Measurements from ENCODE around the gene ARGLU1.

The ARGLU1 gene

GRCh38 chr13:106530171-106530851, 37.6 kb downstream of the ARGLU1 start:
- H3K27me3 Mint-ChIP-seq = peaks cover 21% of the 10 kb centered on the region
- DNase-seq (ENCODE audit: low spot score in 2 of 2) (no peak), ATAC-seq (ENCODE audit: low read depth) (no peak)
- no peaks in the 10 kb centered on the region for H3K36me3 Mint-ChIP-seq
- no peak overlapping the region for H3K4me3 Mint-ChIP-seq
- H3K27ac Mint-ChIP-seq = no peak overlapping the region
- peaks cover 7% of the 10 kb centered on the region for H3K4me1 Mint-ChIP-seq
- H3K9me3 Mint-ChIP-seq = no peaks in the 10 kb centered on the region

GRCh38 chr13:106529415-106530170, 38.3 kb downstream of the ARGLU1 start:
- Mint-ChIP-seq H3K4me1 (peaks cover 7% of the 10 kb centered on the region), H3K27me3 (peaks cover 23% of the 10 kb centered on the region), H3K4me3 (no peak overlapping the region), H3K27ac (no peak overlapping the region), H3K9me3 (no peaks in the 10 kb centered on the region), H3K36me3 (no peaks in the 10 kb centered on the region)
- DNase-seq (ENCODE audit: low spot score in 2 of 2) = no peak
- ATAC-seq (ENCODE audit: low read depth) = no peak

- no peak for DNase-seq (ENCODE audit: low spot score in 2 of 2)
- Mint-ChIP-seq H3K27me3 (peaks cover 24% of the 10 kb centered on the region), H3K4me1 (peaks cover 5% of the 10 kb centered on the region), H3K9me3 (no peaks in the 10 kb centered on the region), H3K27ac (no peak overlapping the region), H3K36me3 (no peaks in the 10 kb centered on the region), H3K4me3 (no peak overlapping the region)
- no peak for ATAC-seq (ENCODE audit: low read depth)
These were observed 39.1 kb downstream of the ARGLU1 start for GRCh38 chr13:106528718-106529414.

- H3K4me3 Mint-ChIP-seq = no peak overlapping the region
- ATAC-seq (ENCODE audit: low read depth) = no peak
- H3K27me3 Mint-ChIP-seq = peaks cover 20% of the 10 kb centered on the region
- DNase-seq (ENCODE audit: low spot score in 2 of 2) = no peak
- no peak overlapping the region for H3K27ac Mint-ChIP-seq
- no peaks in the 10 kb centered on the region for H3K36me3 Mint-ChIP-seq
- no peaks in the 10 kb centered on the region for H3K9me3 Mint-ChIP-seq
- no peaks in the 10 kb centered on the region for H3K4me1 Mint-ChIP-seq
These were observed 40.1 kb downstream of the ARGLU1 start for GRCh38 chr13:106527826-106528225.

GRCh38 chr13:106527445-106527801, 40.5 kb downstream of the ARGLU1 start:
- H3K36me3 Mint-ChIP-seq = no peaks in the 10 kb centered on the region
- no peaks in the 10 kb centered on the region for H3K4me1 Mint-ChIP-seq
- no peak for DNase-seq (ENCODE audit: low spot score in 2 of 2)
- no peaks in the 10 kb centered on the region for H3K9me3 Mint-ChIP-seq
- no peak overlapping the region for H3K4me3 Mint-ChIP-seq
- H3K27me3 Mint-ChIP-seq = peaks cover 18% of the 10 kb centered on the region
- ATAC-seq (ENCODE audit: low read depth) = no peak
- no peak overlapping the region for H3K27ac Mint-ChIP-seq

- peaks cover 20% of the 10 kb centered on the region for H3K27me3 Mint-ChIP-seq
- DNase-seq (ENCODE audit: low spot score in 2 of 2) (no peak), ATAC-seq (ENCODE audit: low read depth) (no peak)
- H3K9me3 Mint-ChIP-seq = no peaks in the 10 kb centered on the region
- no peaks in the 10 kb centered on the region for H3K36me3 Mint-ChIP-seq
- no peaks in the 10 kb centered on the region for H3K4me1 Mint-ChIP-seq
- no peak overlapping the region for H3K27ac Mint-ChIP-seq
- no peak overlapping the region for H3K4me3 Mint-ChIP-seq
These were observed 41.0 kb downstream of the ARGLU1 start for GRCh38 chr13:106526738-106527444.

GRCh38 chr13:106525865-106526264, 42.1 kb downstream of the ARGLU1 start:
- Mint-ChIP-seq H3K4me1 (no peaks in the 10 kb centered on the region), H3K4me3 (no peak overlapping the region), H3K27me3 (peaks cover 20% of the 10 kb centered on the region), H3K9me3 (no peaks in the 10 kb centered on the region), H3K27ac (no peak overlapping the region), H3K36me3 (no peaks in the 10 kb centered on the region)
- no peak for DNase-seq (ENCODE audit: low spot score in 2 of 2)
- ATAC-seq (ENCODE audit: low read depth) = no peak

- DNase-seq (ENCODE audit: low spot score in 2 of 2) = no peak
- no peaks in the 10 kb centered on the region for H3K9me3 Mint-ChIP-seq
- H3K36me3 Mint-ChIP-seq = no peaks in the 10 kb centered on the region
- ATAC-seq (ENCODE audit: low read depth) = no peak
- H3K4me3 Mint-ChIP-seq = no peak overlapping the region
- peaks cover 19% of the 10 kb centered on the region for H3K27me3 Mint-ChIP-seq
- H3K27ac Mint-ChIP-seq = no peak overlapping the region
- no peaks in the 10 kb centered on the region for H3K4me1 Mint-ChIP-seq
These were observed 43.8 kb downstream of the ARGLU1 start for GRCh38 chr13:106524108-106524507.

- no peak for DNase-seq (ENCODE audit: low spot score in 2 of 2)
- H3K27ac Mint-ChIP-seq = no peak overlapping the region
- H3K27me3 Mint-ChIP-seq = peaks cover 21% of the 10 kb centered on the region
- no peak for ATAC-seq (ENCODE audit: low read depth)
- no peaks in the 10 kb centered on the region for H3K4me1 Mint-ChIP-seq
- H3K4me3 Mint-ChIP-seq = no peak overlapping the region
- H3K9me3 Mint-ChIP-seq = no peaks in the 10 kb centered on the region
- H3K36me3 Mint-ChIP-seq = no peaks in the 10 kb centered on the region
These were observed 44.4 kb downstream of the ARGLU1 start for GRCh38 chr13:106523576-106523975.

GRCh38 chr13:106522898-106523525, 44.9 kb downstream of the ARGLU1 start:
- no peaks in the 10 kb centered on the region for H3K4me1 Mint-ChIP-seq
- no peak for ATAC-seq (ENCODE audit: low read depth)
- peaks cover 21% of the 10 kb centered on the region for H3K27me3 Mint-ChIP-seq
- H3K4me3 Mint-ChIP-seq = no peak overlapping the region
- no peaks in the 10 kb centered on the region for H3K36me3 Mint-ChIP-seq
- no peak overlapping the region for H3K27ac Mint-ChIP-seq
- no peak for DNase-seq (ENCODE audit: low spot score in 2 of 2)
- no peaks in the 10 kb centered on the region for H3K9me3 Mint-ChIP-seq

- Mint-ChIP-seq H3K27ac (no peak overlapping the region), H3K36me3 (no peaks in the 10 kb centered on the region), H3K4me3 (no peak overlapping the region), H3K27me3 (peaks cover 21% of the 10 kb centered on the region), H3K9me3 (no peaks in the 10 kb centered on the region), H3K4me1 (no peaks in the 10 kb centered on the region)
- DNase-seq (ENCODE audit: low spot score in 2 of 2) (no peak), ATAC-seq (ENCODE audit: low read depth) (no peak)
These were observed 45.7 kb downstream of the ARGLU1 start for GRCh38 chr13:106522112-106522705.

GRCh38 chr13:106521095-106521799, 46.7 kb downstream of the ARGLU1 start:
- Mint-ChIP-seq H3K4me3 (no peak overlapping the region), H3K4me1 (no peaks in the 10 kb centered on the region), H3K27me3 (peaks cover 18% of the 10 kb centered on the region), H3K9me3 (no peaks in the 10 kb centered on the region), H3K36me3 (no peaks in the 10 kb centered on the region), H3K27ac (no peak overlapping the region)
- DNase-seq (ENCODE audit: low spot score in 2 of 2) = no peak
- ATAC-seq (ENCODE audit: low read depth) = no peak

Data from memory B cell (primary cell).